GM06990 (cell line): Measurements from ENCODE around the gene BCL7B.
A peak's percentile ranks its signal among the peaks of the same experiment; 100 is the strongest.
"Not testable (repeated sequence)": the region's sequence is repeated elsewhere in the genome, so short reads cannot be mapped to it uniquely, and the experiment has no call there.

Experiments used
- DNase-seq: peaks from one replicate; pipeline ENCODE4 v3.0.0-alpha.2; 2011; ENCODE audit not compliant: insufficient read length; ENCODE audit errors: extremely low read depth
- H3K27me3 ChIP-seq: replicated peaks from 2 replicates; pipeline ENCODE4 v1.6.0; 2011; ENCODE audit warnings: low read length; ENCODE audit not compliant: control insufficient read depth, insufficient read depth
- H3K36me3 ChIP-seq: 2 replicates; pipeline ENCODE4 v1.5.1; 2011; ENCODE audit warnings: low read length; ENCODE audit not compliant: control insufficient read depth, insufficient read depth
- H3K4me3 ChIP-seq: replicated peaks from 2 replicates; pipeline ENCODE4 v1.5.1; 2011; ENCODE audit warnings: low read depth, mild to moderate bottlenecking, control low read depth, low read length
- CTCF ChIP-seq: IDR thresholded peaks from 2 replicates; pipeline ENCODE4 v1.5.1; 2011; ENCODE audit warnings: low read length, control low read depth, mild to moderate bottlenecking, inconsistent platforms; ENCODE audit not compliant: insufficient read depth, poor library complexity, severe bottlenecking

BCL7B gene

DNA sequence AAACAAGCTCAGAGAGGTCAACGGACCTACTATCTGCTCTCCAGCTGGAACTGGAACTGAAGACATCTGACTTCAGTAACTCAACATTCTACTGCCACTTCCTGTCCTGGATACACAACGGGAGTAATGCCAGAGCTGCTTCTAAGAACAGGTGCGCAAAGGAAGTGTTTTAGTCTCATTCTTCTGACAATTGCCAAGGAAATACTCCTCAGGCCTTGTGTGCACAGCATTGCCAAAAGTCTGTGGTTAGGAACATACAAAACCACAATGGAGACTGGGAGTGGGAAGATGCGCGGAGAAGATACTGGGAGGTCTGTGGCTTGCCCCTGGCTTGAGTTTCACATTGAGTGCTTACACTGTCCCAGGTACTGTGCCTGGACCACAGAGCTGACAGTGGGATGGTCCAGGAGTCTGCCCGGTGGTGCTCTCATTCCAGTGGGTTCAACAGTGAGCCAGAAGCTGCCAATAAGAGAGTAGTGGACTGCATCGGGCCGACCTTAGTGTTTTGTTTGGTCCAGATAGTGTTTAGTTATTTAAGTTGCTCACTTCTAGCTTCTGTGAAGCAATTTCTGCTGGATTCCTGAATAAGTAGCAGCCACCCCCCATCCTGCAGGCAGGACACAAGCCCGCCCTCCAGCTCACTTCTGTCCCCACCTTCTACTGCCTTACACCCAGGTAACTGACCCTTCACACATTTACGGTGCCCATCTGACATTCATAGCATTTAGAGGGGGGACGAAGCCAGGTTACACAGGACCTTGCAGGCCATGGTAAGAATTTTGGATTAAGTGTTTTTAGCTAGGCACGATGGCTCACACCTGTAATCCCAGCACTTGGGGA, 10.6 kb upstream of the BCL7B start:
- H3K27me3 ChIP-seq, result no peaks in the 10 kb centered on the region
- H3K4me3 ChIP-seq, result no peak overlapping the region
- peaks cover 23% of the 10 kb centered on the region for H3K36me3 ChIP-seq
- TF ChIP-seq CTCF, result no peak
- no peak for DNase-seq

- no peak overlapping the region for H3K4me3 ChIP-seq
- H3K27me3 ChIP-seq, result no peaks in the 10 kb centered on the region
- peaks cover 15% of the 10 kb centered on the region for H3K36me3 ChIP-seq
- no peak for TF ChIP-seq CTCF
- no peak for DNase-seq
Measured at GRCh38 chr7:73567140-73567539, 9.7 kb upstream of the BCL7B start.

GRCh38 chr7:73566431-73566830, 8.9 kb upstream of the BCL7B start:
- Histone ChIP-seq H3K36me3 (peaks cover 14% of the 10 kb centered on the region), H3K4me3 (peak overlapping the region; percentile 37)
- DNase-seq, H3K27me3 ChIP-seq: not testable (repeated sequence)

GRCh38 chr7:73565675-73566340, 8.3 kb upstream of the BCL7B start:
- Histone ChIP-seq H3K27me3 (no peaks in the 10 kb centered on the region), H3K4me3 (peak overlapping the region; percentile 37), H3K36me3 (peaks cover 10% of the 10 kb centered on the region)
- no peak for TF ChIP-seq CTCF
- DNase-seq, result no peak

- no peak overlapping the region for H3K4me3 ChIP-seq
- peak; percentile 37 for DNase-seq
Measured at GRCh38 chr7:73560109-73560835, 2.8 kb upstream of the BCL7B start.

More at GRCh38 chr7:73560109-73560835, 2.8 kb upstream of the BCL7B start:
- TF ChIP-seq CTCF, result no peak
- Histone ChIP-seq H3K27me3 (no peaks in the 10 kb centered on the region), H3K36me3 (no peaks in the 10 kb centered on the region)
